Measurements from ENCODE around the gene NDUFB10.
"Not testable (repeated sequence)": the region's sequence is repeated elsewhere in the genome, so short reads cannot be mapped to it uniquely, and the experiment has no call there.

NDUFB10 gene

GRCh38 chr16:1926271-1926670 is 33.1 kb upstream of the NDUFB10 start:
- no peak for DNase-seq

DNA sequence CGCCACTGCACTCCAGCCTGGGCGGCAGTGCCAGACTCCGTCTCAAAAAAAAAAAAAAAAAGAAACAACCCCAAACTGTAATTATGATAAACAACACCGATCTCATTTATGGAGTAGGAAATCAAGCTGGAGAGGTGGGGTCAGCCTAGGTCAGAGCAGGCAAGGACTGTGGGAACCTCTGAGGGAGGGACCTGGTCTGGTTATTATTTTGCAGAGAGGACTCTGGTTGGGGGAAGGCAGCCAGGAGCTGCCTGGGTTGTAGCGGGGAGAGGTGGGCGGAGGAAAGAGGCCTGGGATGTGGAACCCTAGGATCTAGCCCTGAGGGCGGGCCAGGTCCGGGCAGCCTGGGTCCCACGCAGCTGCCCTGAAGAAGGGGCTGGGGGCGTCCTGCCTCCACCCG is 30.2 kb upstream of the NDUFB10 start:
- peak; percentile 42 for DNase-seq

- DNase-seq = peak; percentile 93
Observed at GRCh38 chr16:1929578-1930337, 29.6 kb upstream of the NDUFB10 start.

DNA sequence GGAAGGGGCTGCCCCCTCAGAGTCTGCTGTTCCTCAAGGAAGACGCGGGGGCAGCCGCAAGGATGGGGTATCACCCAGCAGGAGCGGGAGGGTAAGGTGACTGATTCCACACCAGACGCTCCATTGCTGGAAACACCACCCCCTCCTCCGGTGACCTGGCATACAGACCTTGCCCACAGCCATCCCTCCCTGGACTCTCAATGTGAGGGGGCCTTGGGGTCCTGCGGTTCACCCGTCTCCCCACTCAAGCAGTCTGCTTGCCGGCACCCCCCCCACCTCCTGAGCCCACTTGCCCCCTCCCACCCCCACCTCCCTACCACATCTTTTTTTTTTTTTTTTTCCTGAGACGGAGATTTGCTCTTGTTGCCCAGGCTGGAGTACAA is 29.0 kb upstream of the NDUFB10 start:
- DNase-seq = no peak

DNA sequence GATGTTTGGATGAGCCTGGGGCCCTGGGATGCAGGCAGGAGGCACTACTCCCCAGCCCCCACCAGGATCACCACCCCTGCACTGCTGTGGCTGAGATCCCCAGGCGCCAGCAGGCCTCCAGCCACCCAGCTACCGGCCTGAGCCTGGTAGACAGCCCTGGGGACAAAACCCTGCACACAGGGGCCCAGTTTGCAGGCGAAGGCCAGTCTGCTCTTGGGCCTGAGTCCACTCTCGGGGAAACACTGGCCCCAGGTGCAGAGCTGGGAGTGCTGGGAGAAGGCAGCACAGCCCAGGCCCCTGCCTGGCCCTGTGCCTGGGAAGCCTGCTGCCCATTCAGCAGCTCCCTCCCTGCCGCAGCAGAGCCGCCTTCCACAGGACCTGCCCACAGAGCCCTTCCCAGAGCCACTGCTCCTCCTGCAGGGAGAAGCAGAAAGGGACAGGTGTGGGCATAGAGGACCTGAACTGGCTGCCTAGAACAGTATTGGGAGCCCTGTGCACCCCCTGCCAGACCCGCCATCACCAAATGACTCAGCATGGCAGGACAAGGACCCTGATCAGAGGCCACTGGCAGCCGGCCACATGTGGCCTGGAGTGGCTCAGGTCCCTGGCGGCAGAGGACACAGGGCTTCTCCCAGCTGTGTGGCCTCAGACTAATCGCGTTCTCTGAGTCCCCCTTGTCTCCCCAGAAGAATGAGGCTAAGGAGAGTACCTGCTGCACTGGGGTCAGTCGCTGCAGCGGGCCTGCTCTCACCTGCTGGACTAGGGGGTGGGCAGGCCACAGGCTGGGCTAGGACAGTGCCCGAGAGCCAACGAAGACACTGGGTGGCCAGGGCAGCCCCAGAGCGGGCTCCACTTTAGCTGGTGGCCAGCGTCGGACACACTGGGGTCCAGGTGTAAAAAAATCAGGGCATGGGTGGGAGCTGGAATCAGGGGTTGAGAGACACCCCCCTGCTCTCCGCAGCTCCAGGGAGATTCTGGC is 27.0 kb upstream of the NDUFB10 start:
- DNase-seq = no peak

DNA sequence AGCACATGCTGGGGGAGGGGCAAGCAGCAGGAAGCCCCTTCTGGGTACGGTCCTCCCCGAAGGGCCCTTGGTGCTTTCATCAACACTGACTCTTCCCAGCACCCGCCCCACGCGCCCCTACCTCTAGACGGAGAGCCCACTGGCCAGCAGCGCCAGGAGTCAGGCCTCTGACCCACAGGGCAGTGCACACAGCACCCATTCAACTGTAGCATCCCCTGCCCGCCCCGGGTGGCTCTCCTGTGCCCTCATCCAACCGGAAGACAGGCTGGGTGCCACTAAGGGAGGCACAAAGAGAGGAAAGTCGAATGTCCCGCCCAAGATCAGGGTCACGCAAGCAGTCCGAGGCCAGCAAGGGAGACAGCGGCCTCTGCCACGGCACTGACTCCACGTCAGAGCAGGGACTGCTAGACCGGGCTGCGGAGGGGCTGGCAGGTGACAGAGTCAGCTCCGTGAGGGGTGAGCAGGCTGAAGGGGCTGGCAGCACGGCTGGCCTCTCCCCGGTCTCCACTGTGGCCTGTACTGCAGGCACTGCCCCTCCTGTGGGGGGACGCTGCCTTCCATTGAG is 26.2 kb upstream of the NDUFB10 start:
- DNase-seq = no peak

DNA sequence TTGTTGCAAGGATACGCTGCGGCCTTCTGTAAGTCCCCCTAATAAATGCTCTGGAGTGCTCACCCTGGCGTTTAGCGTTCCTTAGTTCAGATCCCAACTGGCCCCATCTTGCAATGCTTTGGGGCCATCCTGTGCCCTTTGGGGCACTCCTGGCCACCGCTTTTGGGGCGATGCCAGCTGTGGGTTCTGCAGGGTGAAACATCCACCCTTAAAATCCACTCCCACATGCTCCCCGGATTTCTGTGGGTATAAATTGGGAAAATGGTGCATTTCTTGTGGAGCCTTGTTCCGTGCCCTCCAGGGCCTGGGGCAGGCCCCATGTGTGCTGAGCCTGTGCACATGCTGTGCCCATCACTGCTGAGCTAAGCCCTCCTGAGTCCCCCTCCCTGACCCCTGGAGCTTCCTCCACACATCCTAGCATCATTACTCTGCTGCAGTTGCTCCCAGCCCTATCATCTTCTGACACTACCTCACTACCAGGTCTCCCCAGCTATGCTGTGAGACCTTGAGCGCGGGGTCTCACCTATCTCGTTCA is 22.3 kb upstream of the NDUFB10 start:
- DNase-seq = no peak

GRCh38 chr16:1938316-1938715 is 21.0 kb upstream of the NDUFB10 start:
- no peak for DNase-seq

DNA sequence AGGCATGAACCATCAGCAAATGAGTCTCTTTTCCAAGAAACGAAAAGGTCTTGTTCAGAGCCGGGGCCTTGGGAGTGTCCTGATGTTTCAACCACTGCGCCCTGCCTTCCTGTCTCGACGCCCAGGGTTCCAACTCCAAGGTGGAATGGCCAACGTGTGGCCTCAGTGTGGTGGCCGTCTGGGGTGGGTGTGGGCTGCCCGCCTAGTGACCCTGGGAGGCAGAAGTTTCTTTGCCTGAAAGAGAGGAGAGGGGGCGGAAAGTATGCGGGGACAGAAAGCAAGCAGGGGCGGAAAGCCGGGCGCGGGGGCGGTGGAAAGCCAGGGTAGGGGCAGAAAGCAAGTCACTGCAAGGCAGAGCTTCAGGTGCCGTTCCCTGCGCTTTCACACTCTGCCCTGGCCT is 20.4 kb upstream of the NDUFB10 start:
- no peak for DNase-seq

GRCh38 chr16:1939833-1940232 is 19.5 kb upstream of the NDUFB10 start:
- DNase-seq = not testable (repeated sequence)

DNA sequence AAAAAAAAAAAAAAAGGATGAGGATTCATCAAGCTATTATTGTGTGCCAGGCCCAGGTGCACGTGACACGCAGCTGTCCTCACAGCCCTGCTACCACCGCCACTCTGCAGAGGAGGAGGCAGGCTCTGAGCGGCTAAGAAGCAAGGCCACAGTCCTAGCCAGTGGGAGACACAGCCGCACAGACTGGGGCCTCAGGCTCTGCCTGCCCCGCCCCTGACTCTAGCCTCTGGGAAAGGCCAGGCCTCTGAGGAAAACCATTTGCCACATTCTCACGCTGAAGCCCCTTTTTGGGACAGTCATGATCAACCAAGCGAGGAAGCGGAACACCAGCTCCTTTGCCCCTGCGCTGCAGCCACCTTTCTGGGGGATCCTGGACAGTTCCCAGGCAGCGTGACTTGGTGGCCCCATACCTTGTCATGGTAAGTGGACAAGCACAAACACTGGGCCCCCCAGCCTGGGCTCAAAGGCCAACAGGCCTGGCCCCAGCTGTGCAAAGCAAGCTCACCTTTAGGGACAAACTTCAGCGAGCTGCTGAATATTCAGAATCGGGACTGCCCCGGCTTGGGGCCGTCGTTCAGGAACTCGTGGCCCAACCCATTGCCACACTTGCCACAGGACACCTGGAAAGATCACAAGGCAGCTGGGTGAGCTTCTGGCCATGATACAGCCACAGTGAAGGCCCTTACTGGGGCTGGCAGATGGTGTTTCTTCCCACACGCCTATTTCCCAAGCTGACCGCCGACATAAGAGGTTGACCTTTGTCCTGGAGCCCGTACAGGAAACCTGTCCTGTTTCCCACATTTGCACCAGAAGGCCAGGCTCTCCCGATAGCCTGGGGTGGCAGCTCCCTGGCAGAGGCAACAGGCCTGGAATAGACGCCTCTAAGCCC is 18.8 kb upstream of the NDUFB10 start:
- DNase-seq = no peak

GRCh38 chr16:1941162-1942046 is 17.9 kb upstream of the NDUFB10 start:
- DNase-seq = no peak

GRCh38 chr16:1942047-1942809 is 17.1 kb upstream of the NDUFB10 start:
- DNase-seq = peak; percentile 40

DNA sequence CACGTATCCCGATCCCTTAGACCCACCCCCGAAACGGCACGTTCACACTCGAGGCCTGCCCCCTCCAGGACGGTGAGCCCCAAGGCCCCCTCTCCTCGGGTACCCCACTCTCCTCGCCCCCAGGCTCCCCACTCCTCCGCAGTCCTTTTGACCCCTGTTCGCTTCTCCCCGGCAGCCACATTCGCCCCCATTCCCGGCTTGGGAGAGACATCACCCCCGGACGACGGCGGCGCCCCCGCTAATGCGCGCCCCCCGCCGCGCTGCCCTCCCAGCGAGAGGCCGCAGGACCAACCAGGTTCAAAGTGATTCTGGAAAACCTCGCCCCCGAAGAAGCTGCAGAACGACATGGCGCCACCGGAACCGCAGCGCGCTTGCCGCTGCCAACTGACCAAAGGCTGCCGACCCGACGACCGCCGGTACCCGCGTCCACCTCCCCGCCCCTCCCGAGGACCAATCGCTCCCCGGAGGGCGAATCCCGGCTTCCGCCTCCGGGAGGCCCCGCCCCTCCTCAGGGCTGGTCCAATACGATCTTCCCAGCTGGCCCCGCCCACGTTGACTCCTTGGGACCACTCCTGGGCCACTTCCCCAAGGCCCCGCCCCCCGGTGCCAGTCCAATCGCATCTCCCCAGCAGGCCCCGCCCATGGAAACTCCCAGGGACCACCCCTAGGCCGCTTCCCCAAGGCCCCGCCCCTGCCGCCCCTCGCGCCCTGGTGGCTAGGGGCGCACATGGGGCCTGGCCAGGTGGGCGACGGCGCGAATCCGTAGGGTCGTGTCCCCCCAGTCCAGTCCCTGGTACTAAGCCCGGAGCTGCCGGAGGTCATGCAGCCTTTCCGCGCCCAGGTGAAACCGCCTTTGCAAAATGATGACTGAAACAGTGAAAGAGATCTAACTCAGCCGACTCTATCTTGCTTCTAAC is 16.3 kb upstream of the NDUFB10 start, which contains the start of gene MSRB1:
TSS of gene MSRB1 (minus strand) at position 390 of the 917 bp plus-strand sequence. CDS start at position 347, 43 bp downstream.
- DNase-seq = peak; percentile 100

DNA sequence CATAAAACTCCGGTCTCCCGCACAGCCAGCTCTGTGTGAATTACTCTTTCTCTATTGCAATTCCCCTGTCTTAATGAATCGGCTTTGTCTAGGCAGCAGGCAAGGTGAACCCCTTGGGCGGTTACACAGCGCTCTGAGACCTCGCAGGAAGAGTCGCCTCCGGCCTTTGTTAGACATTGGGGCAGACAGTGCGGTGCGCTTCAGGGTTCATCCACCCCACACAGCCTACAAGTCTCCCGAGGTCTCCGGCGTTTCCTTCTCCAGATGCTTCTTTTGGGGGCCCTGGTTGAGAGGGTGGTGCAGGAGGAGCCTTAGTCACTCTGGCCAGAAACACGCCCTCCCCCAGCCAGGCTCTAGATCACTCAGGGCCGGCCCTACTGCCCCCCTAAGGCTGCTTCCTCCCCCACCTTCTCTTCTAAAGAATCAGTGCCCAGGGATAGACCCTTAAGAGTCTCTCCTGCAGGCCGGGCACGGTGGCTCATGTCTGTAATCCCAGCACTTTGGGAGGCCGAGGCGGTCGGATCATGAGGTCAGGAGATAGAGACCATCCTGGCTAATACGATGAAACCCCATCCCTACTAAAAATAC is 14.6 kb upstream of the NDUFB10 start:
- no peak for DNase-seq

- no peak for DNase-seq
Observed at GRCh38 chr16:1945559-1946391, 13.6 kb upstream of the NDUFB10 start.

GRCh38 chr16:1946495-1947368 is 12.6 kb upstream of the NDUFB10 start:
- no peak for DNase-seq
